ENCODE measurements around the gene GGNBP2.
"Not testable (repeated sequence)": the region's sequence is repeated elsewhere in the genome, so short reads cannot be mapped to it uniquely, and the experiment has no call there.

Gene GGNBP2, protein sequence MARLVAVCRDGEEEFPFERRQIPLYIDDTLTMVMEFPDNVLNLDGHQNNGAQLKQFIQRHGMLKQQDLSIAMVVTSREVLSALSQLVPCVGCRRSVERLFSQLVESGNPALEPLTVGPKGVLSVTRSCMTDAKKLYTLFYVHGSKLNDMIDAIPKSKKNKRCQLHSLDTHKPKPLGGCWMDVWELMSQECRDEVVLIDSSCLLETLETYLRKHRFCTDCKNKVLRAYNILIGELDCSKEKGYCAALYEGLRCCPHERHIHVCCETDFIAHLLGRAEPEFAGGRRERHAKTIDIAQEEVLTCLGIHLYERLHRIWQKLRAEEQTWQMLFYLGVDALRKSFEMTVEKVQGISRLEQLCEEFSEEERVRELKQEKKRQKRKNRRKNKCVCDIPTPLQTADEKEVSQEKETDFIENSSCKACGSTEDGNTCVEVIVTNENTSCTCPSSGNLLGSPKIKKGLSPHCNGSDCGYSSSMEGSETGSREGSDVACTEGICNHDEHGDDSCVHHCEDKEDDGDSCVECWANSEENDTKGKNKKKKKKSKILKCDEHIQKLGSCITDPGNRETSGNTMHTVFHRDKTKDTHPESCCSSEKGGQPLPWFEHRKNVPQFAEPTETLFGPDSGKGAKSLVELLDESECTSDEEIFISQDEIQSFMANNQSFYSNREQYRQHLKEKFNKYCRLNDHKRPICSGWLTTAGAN

DNA sequence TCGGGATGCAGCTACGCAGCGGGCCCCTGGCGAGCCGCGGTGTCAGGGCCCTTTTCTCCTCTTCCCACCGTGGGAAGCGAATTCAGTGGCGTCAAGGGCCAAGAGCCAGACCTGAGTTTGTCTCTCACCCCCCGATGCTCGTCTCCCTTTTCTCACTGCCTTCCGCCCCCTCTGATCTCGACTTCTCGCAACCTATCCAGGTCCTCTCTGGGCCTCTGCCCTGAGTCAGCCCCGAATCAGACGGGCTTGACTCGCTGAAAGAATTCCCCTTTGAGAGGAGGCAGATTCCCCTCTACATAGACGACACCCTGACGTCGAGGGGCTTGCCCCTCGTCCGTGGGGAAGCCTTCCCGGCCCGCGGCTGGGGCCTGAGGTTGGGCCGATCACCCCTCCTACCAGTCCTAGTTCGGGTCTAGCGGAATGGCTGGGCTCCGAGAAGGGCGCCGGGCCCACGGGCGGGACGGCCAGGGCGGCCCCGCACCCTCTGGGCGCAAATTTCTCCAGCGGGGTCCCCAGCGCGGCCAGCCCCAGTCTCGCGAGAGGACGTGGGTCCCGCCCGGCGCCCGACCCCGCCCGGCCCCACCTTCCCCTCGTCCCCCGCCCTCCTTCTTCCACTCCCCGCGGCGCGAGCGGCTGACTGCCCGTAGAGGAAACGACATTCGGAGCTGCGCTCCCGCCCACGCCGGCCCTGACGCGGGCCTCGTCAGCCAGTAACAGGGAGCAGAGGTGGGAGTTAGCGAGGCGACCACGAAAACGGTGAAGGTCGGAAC, at the start of gene GGNBP2:
TSS of gene GGNBP2 (plus strand) at position 613 of the 770 bp plus-strand sequence. CDS start 806 bp downstream, outside the sequence.
- DNase-seq (ENCODE audit: low read depth in 4 of 4, low spot score in 1 of 4) = peak; percentile 74 to 86 (median 82)

DNA sequence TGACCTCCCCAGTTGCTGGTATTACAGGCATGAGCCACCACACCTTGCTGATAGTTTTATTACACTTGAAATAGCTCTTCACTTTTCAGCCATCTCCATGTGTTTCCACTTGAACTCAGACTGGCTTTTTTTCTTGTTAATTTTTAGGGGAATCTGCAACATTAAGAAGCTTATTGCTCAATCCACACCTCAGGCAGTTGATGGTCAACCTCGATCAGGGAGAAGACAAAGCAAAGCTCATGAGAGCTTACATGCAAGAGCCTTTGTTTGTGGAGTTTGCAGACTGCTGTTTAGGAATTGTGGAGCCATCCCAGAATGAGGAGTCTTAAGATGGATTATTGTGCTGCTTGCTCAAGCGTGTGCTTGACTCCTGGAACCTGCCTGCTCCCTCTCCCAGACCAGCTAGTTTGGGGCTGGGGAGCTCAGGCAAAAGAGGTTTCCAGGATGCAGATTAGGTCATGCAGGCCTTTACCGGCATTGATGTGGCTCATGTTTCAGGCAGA, 49.6 kb upstream of the GGNBP2 start:
- DNase-seq (ENCODE audit: low read depth in 4 of 4, low spot score in 1 of 4) = no peak

DNA sequence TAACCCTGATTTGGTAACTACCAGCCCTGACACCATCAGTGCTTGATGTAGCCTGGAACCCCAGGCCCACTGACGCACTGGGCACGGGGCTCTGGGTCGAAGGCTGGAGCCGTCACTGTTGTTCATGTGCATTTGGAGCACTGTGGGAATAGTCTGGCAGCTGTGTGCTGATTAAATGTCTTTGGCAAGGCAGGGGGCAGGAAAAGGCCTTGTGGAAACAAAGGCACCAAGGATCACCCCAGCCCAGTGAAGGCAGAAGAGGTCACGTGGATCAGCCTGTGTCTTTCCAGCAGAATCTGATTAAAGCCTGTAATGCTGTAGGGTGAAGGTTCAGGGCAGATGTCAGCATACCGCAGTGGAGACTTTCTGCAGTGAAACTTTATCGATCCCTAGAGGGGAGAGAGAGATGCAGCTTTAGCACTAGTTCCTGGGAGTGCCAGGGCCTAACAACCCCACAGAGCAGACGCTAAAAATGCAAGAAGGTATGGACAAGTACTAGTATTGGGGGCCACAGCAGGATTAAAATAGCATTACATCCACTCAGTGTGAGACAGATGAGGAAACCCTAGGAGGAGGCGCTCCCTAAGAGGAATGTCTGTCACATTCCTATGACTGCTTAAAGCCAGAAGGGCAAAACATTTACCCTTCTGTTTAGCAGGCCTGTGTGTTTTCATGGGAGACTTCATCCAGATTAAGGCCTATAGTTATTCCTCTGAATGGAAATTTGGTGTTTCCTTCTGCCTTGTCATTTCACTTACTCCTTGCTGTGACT, 48.5 kb upstream of the GGNBP2 start:
- DNase-seq (ENCODE audit: low read depth in 4 of 4, low spot score in 1 of 4) = no peak

DNA sequence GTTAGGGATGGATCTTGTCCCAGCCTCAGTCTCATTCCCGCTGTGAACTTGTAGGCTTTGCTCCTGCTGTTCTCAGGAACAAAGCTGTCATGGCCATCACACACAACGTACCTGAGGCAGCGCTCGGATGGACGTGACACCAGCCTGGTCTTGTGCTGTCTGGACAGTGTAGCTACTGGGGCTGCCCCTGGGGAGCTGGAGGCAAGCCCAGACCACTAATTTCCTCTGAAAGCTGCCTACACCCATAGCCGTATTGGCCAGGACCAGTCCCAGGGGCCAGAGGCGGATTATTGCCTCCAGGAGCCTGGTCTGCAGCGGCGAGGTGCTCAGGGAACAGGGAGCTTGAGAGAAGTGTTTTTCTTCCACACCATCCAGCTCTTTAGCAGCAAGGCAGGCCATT, 46.6 kb upstream of the GGNBP2 start:
- DNase-seq (ENCODE audit: low read depth in 4 of 4, low spot score in 1 of 4) = no peak

DNA sequence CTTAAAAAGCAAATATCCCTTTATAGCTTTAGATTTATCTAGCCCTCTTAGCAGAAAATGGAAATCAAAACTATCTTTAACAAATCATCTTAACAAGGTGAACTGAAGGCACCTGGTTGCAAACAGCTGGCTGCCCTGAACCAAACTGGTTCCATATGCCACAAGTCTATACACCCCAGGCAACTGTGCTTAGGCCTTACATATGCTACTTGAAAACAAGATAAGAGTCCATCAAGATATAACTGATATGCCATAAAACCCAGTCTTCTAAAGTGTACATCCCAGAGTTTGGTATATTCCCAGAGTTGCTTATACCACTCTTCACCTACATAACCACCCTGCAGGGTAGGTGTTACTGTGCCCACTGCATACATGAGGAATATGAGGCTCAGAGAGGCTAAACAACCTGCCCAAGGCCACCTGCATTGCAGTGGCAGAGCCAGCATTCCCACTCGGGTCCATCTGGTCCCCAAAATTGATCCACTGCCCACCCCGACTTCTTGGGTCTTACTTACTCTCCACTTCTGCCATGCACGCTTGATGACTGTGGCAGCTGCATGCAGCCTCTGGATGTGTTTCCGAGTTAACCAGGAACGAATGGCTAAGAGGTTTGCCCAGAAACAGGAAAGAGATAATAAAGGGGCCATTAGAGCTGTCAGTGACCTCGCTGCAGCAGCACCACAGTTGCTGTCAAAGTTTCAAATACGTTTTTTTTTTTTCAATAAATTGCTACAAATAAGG, 46.0 kb upstream of the GGNBP2 start:
- no peak for DNase-seq (ENCODE audit: low read depth in 4 of 4, low spot score in 1 of 4)

DNA sequence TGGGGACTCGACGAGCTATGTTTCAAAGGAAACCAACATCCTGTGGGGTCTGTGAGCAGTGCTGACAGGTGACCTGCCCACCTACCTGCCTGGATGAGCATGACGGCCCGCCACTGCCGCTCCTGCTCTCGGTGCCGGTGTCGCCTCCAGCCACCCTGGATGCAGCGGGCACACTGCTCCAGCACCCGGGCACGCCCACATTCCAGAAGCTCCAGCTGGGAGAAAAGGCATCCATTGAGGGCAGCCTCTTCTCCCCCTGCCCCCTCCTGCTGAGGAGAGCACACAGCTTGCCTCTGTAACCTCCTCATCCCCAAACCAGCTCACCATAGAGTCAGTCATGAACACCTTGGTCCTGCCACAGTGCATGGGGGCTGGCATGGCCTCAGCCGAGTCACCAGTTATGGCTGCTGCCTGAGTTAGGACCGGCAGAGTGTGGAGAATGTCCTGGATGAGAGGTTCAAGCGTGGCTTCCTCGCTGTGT, 43.9 kb upstream of the GGNBP2 start:
- DNase-seq (ENCODE audit: low read depth in 4 of 4, low spot score in 1 of 4) = no peak

DNA sequence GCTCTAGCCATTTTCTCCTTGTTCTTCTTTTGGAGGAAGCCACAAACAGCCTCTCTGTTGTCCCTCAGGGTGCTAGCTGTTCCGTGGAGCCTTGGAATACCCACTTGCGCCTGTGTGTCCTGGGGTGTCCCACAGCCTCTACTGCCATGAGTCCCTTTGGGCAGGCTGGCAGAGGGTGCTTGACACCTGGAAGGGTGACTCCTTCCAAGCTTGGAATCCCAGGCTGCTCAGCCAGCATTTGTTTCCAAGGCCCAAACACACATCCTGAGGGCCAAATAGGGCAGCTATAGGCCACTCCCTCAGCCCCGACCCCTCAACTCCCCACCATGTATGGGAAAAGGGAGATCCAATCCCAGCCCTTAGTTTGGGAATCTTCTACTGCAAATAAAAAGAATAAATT, 43.4 kb upstream of the GGNBP2 start:
- DNase-seq (ENCODE audit: low read depth in 4 of 4, low spot score in 1 of 4) = no peak

DNA sequence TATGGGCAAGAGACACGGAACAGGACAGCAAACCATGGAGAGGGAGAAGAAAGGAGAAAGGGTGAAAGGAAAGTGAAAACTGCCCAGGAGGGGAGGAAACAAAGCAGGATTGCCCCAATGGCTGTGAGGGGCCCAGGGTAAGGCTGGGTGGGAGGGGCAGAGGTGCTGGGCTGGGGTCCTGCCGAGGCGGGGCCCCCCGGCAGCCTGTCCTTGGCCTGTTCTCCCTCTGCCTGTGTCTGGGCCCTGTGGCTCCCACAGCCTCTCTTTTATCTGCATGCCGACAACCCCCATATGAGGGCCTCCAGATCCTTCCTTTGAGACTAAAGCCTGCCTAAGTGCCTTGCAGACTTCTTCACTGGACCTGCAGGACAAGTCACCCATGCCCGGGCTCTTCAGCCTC, 42.8 kb upstream of the GGNBP2 start:
- DNase-seq (ENCODE audit: low read depth in 4 of 4, low spot score in 1 of 4) = no peak

DNA sequence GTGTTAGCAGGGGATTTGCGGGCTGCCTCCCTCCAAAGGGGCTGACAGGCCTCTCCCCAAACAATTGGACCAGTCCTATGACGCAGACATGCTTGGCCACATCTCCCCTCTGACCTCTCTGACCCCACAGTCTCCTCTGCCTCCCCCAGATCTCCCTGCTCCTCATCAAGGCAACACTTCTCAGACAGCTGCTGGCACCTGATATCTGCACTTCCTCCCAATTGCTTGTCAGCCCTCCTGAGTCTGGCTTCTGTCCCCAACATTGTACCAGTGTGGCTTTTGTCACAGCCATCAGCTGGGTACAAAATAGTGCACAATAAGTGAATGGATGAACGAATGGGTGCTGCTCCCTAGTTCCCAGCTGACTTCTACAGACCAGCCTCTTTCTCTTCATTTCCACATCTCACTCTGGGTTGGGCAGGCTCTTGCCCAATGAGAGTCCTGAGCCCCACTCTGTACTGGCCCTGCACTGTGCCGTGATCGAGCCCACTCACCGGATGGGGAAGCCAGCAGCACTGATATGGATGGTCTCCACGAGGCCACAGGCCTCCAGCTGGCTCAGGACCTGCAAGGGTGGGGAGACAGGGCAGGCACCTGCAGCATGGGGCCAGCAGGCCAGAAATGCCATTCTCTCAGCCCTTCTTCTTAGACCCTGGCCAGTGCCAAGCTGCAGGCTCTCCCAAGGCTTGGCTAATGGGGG, 41.1 kb upstream of the GGNBP2 start:
- DNase-seq (ENCODE audit: low read depth in 4 of 4, low spot score in 1 of 4) = no peak

DNA sequence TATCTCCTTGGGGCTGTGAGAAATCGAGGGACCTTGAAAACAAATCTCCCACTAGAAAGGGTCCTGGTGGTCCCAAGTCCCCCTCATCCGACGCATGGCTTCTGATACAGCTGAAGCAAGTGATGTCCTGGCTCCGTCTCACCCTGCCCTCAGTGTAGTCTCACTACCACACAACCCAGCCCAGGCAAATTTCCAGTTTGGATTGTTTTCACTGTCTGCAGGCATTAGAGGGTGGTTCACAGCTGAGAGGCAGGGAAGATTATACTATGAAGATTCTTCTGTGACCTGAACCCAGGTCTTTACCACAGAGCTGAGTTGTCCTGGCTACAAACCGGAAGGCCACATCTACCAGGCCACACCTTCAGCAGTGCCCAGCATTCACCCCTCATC, 40.6 kb upstream of the GGNBP2 start:
- DNase-seq (ENCODE audit: low read depth in 4 of 4, low spot score in 1 of 4) = no peak

DNA sequence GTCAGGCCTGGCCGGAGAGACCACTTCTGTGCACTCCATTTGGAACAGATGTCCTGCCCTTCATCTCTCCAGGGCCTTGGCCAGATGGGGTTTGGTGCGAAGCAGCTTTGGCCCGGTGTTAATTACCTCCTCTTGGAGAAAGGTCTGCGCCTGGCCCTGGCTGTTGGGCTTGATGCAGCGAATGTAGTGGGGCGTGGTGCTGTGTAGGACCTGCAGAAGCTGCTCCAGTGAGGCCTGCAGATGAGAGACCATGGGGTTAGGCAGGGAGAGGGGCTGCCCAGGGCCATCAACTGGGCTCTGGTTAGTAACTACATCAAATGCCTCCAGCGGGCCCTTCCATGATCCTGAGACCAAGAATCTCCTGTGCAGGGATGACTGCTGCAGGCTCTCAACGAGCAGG, 39.5 kb upstream of the GGNBP2 start:
- no peak for DNase-seq (ENCODE audit: low read depth in 4 of 4, low spot score in 1 of 4)

DNA sequence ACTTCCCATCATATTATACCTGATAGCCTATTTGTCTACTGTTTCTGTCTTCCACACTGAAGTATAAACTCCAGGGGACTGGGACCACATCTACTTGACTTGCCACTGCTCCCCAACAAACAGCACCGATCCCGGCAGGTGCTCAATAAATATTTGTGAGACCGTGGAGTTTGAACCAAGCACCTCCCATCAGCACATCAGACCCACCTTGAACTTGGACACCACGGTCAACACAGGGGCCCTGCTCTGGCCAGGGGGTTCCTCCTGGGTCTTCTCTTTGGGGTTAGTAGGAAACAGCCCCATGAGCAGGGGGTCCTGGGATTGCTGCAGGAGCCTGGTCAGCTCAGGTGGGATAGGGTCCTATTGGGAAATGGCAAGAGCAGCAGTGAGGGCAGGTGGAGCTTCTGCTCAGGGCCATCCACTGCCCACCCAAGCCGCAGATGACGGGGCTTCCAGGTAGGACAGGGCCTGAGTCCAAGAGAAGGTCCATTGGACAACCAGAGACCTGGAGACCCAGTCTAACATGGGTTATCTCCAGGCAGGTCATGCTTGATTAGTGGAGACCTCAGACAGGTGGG, 38.4 kb upstream of the GGNBP2 start:
- no peak for DNase-seq (ENCODE audit: low read depth in 4 of 4, low spot score in 1 of 4)

DNA sequence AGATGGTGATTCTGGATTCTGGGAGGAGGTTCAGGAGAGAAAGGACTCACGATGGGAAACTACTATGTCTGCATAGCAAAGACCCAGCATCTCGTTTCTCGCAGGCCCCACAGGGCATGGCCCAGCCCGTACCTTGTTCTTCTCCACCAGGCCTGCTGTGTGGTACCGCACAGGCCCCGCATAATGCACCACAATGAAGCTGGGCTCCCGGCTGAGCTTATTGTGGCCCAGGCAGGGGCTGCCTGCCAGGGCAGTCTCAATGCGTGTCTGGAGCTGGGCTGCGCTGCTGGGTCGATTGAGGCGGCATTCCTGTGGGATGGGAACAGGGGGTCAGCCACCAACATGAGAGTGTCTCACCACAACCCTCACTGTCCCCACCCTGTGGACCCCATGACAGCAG, 37.9 kb upstream of the GGNBP2 start:
- DNase-seq (ENCODE audit: low read depth in 4 of 4, low spot score in 1 of 4) = no peak

DNA sequence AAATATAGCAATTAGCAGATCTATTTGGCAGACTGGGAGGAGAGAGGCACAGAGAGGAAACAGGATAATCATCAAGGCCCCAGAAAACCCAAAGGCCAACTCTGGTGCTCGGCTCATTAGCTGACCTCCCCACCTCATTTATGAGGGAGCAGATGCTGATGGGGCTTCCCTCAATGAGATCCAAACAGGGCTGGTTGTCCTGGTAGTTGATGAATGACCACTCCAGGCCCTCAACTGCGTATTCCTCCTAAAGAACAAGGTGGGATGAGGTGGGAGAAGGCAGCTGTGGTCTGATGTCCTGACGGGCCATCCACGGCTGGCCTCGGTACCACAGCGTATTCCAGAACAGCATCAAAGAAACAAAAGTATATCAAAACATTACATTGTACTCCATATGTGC, 37.5 kb upstream of the GGNBP2 start:
- DNase-seq (ENCODE audit: low read depth in 4 of 4, low spot score in 1 of 4) = no peak

DNA sequence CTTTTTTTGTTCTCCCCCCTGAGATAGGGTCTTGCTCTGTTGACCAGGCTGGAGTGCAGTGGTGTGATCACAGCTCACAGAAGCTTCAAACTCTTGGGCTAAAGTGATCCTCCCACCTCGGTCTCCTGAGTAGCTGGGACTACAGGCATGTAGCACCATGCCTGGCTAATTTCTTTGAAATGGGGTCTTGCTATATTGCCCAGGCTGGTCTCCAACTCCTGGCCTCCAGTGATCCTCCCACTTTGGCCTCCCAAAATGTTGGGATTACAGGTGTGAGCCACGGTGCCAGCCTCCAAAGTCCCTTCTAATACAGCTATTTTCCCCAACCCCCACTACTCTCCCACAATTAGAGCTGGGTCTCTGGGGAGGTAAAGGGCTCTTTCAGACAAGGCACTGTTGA, 36.3 kb upstream of the GGNBP2 start:
- not testable (repeated sequence) for DNase-seq (ENCODE audit: low read depth in 4 of 4, low spot score in 1 of 4)

DNA sequence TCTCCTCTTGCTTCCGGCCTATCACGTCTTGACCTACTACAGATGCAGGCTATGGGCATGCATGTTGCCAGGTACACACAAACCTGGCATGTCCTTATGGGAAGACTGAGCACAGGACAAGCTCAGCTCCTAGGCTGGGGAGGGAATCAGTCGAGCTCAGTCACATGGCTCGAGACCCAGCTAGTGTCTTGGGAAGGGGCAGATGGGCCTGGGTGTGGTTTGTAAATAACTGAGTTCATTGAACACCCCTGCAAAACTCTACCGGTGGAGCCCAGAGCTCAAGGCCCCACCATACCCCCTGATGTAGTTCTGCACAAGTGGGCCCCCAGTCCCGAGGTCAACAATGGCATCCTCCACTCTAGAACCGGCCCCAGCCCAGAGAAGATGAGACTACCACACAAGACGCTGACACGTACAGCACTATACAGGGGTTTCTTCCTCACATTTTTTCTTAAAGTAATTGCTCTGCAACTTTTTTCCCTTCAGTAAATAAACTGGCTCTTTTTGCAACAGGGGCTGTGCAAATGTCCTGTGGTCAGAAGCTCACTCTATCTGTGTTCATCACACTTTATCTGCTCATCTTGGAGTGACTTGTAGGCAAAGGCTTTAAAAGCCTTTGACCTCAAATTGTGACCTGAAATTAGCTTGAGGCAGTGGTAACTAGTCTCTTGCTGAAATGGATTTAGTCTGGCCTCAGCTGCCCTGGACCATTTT, 35.3 kb upstream of the GGNBP2 start:
- DNase-seq (ENCODE audit: low read depth in 4 of 4, low spot score in 1 of 4) = no peak

DNA sequence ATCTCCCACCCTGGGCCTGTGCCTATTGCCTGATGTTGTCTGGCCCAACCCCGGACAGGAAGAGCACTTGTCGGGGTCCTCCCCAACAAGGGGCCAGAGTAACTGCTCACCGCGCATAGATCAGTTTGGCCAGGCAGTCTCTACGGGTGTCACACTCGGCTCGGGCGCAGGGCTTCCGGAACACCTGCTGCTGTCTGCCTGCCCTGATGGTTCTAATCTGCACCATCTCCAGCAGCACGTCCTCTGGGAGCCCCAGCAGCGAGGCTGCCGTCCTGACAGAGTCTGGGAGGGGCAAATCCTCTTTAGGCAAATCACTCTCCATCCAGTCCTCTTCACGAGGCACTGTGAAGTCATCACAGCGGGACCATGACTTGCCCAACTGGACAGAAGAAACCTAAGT, 34.1 kb upstream of the GGNBP2 start:
- DNase-seq (ENCODE audit: low read depth in 4 of 4, low spot score in 1 of 4) = no peak

DNA sequence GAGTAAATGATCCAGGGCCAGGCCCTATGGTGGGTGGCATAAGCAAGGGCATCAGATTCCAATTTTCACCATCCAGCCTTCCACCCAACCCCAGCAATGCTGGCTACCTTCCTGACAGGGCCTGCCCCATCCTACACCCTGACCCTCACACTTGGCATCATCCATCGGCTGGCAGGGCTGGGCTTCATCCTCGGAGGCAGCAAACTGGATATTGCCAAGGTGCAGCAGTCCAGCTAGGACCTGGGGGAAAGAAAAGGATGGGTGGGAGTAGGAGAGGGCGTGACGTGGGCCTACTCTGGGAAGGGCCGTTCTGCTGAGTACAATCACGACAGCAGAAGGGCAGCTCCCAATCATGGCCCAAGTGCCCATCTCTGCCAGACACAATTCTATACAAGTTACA, 33.5 kb upstream of the GGNBP2 start:
- DNase-seq (ENCODE audit: low read depth in 4 of 4, low spot score in 1 of 4) = no peak

DNA sequence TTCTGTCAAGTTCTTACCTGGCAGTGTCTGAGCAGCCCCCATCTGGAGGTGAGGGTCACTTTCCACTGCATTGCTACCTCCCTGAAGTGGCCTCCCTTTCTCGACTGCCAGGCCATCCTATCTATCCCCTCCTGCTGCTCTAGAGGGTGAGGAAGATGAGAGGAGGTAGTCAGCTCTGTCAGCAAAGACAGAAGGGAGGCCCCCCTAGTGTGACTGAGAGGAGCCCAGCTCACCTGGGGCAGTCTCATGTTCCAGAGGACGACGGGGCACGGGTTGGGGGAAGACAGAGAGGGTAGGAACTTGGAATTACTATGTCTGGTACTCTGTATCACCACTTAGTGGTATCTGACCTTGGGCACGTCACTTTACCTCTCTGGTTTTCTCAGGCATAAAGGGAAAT, 32.1 kb upstream of the GGNBP2 start:
- no peak for DNase-seq (ENCODE audit: low read depth in 4 of 4, low spot score in 1 of 4)

All from stimulated activated CD4-positive, alpha-beta T cell treated with anti-CD3 and anti-CD28 coated beads, Interleukin-1b, Interleukin-23, amount 100 ng/mL, for 24 hours (primary cell).